ENCODE measurements around the gene NT5E.

DNA sequence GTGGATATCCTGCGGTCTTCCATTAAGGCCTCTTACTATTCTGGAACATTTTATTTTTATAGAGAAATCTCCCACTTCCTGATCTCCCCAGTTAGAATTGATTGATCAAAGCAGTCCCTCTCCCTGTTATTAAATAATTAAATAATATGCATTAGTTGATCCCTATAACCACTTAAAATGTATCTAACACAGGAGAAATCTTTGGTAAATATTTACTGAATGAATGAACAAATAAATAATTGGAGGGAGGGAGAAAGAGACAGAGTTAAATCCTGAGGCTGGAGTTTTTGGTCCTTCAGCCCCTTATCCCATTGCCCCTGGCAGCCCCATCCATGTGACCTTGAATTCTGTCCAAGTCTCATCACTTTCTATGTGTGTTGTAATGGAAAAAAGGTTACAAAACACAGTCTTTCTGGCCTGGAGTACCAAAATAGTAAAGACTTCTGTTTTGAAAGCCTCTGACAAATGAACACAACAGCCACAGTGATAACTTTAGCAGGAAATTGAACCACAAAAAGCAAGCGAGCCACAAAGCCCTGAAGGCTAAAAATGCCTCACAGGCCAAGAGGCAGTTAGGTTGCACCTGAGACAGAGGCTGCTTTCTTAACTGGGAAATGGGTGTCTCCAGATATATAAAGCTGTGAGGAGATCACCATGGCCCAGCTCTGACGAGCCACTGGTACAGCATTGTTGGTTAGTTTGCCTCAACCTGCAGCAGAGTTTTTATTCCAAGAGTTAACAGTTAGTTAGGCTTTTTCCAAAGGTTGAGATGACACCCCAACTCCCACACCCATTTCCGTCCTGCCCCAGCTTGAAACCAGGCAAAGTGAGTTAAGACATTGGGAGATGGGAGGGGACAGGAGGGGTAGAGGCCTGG is 11.3 kb downstream of the NT5E start:
- TF ChIP-seq, protein P1, sequence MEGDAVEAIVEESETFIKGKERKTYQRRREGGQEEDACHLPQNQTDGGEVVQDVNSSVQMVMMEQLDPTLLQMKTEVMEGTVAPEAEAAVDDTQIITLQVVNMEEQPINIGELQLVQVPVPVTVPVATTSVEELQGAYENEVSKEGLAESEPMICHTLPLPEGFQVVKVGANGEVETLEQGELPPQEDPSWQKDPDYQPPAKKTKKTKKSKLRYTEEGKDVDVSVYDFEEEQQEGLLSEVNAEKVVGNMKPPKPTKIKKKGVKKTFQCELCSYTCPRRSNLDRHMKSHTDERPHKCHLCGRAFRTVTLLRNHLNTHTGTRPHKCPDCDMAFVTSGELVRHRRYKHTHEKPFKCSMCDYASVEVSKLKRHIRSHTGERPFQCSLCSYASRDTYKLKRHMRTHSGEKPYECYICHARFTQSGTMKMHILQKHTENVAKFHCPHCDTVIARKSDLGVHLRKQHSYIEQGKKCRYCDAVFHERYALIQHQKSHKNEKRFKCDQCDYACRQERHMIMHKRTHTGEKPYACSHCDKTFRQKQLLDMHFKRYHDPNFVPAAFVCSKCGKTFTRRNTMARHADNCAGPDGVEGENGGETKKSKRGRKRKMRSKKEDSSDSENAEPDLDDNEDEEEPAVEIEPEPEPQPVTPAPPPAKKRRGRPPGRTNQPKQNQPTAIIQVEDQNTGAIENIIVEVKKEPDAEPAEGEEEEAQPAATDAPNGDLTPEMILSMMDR (IDR thresholded peaks at IDR 0.05) = no peak
- TF ChIP-seq POLR2A (IDR thresholded peaks at IDR 0.05) = no peak

All from esophagus squamous epithelium (tissue), 4 donors.